GM18868 (cell line): ENCODE data around the gene PROX1.
"Not testable (repeated sequence)": the region's sequence is repeated elsewhere in the genome, so short reads cannot be mapped to it uniquely, and the experiment has no call there.

Experiments used
- ATAC-seq: cut with Tn5 transposase; IDR thresholded peaks from one replicate; pipeline ENCODE4 v1.9.1; 2021; ENCODE audit warnings: mild to moderate bottlenecking, moderate library complexity; ENCODE audit not compliant: unreplicated experiment

The PROX1 gene

GRCh38 chr1:214066936-214067335 lies 79.2 kb downstream of the PROX1 start:
- no peak for ATAC-seq

- ATAC-seq: no peak
These were observed 79.6 kb downstream of the PROX1 start for GRCh38 chr1:214067397-214067796.

DNA sequence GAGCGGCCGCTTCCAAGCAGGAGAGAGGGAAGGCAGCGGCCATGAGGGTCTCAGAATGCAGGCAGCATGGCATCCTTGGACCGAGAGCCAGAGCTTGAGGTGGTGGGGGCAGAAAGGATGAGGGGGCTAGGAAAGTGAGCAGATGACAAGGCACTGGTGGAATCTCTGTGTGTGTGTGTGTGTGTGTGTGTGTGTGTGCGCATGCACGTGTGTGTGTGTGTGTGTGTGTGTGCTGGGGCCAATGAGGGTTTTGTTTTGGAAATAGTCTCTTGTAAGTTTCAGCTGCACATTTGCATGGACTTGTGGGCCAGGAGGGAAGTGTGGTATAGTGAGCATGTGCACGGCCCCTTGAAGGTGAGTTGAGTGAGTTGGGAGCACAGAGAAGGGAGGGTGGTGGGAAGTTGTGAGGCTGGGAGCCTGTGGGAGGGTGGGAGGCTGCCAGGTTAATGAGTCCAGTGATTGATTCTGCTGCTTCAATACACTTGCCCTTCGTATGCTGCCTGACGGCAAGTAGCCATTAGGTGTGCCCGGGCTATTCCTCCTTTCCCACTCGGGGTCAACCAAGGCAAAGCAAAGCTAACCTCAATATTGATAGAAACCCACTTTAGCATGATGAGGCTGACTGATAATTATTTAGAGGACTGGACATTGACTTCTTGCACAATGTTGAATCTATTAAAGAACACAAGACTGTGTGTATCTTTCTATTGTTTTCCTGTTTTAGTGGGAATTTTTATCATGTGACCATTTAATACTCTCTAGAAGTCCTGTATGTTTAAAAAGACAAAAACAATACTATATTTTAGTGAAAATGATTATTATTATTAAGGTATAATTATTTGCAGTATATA lies 80.3 kb downstream of the PROX1 start:
- no peak for ATAC-seq

DNA sequence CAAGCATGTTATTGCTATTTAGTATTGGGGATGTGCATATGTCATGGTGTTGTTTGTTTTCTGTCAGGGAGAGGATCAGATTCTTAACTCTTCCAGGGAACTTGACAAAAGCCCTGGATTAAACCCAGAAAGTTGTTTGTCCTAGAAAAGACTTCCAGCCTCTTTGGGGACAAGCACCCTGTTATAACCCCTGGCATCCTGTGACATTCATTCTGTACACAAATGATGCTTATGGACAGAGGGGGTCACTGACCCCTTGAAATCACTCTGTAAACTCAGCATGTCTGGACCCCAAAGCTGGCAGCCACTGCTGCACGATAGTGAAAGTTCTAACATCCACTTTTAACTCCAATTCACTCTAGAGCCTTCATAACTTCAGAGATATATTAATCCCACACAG lies 81.2 kb downstream of the PROX1 start:
- ATAC-seq: no peak

- no peak for ATAC-seq
These were observed 83.7 kb downstream of the PROX1 start for GRCh38 chr1:214071469-214071868.

GRCh38 chr1:214072426-214073157 lies 84.8 kb downstream of the PROX1 start:
- ATAC-seq: no peak

- ATAC-seq: no peak
These were observed 86.7 kb downstream of the PROX1 start for GRCh38 chr1:214074477-214074876.

GRCh38 chr1:214075305-214075998 lies 87.7 kb downstream of the PROX1 start:
- ATAC-seq: no peak

GRCh38 chr1:214075999-214076707 lies 88.4 kb downstream of the PROX1 start:
- ATAC-seq: no peak

GRCh38 chr1:214076708-214077065 lies 88.9 kb downstream of the PROX1 start:
- no peak for ATAC-seq

DNA sequence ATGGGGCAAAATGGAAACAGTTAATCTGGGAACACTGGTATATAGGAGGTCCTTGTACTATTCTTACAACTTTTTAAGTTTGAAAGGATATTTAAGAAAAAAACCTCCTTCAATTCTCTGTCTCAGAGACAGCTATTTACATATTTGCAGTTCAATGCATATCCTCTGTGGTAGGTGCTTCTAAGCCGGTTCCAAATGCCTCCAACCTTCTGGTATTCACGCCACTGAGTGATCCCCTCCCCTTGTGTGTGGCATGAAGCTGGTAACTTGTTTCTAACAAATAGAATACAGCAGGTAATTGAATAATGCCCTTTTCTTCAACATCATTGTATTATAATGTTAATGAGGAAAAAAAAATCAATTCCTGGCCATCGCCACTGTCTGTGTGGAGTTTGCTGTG lies 91.2 kb downstream of the PROX1 start:
- ATAC-seq: no peak

DNA sequence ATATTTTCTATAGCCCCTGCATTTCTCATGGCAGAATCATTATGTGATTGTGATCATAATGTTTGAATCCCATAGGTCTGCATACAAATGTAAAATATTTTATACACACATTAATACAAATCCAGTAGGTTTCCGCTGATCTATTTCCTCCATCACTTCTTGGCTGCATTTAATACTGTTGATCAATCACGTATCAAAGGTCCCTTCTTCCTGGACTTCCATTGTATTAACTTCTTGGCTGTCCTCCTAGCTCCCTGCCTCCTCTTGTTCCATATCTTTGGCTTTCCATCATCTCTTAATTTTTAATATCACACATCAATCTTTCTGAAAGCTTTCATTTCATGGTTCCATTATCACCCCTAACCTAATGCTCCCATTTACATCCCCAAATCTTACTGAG lies 97.6 kb downstream of the PROX1 start:
- no peak for ATAC-seq

DNA sequence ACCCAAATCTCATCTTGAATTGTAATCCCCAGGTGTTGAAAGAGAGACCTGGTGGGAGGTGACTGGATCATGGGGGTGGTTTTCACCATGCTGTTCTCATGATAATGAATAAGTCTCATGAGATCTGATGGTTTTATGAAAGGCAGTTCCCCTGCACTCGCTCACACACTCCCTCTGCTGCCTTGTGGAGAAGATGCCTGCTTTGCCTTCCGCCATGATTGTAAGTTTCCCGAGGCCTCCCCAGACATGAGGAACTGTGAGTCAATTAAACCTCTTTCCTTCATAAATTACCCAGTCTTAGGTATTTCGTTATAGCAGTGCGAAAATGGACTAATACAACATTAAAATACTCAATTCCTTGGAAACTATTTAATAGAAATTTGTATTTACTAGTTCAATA lies 99.2 kb downstream of the PROX1 start:
- ATAC-seq: no peak

- ATAC-seq: not testable (repeated sequence)
These were observed 101.2 kb downstream of the PROX1 start for GRCh38 chr1:214089003-214089402.
